A549 (cell line): ENCODE measurements around the gene MMP2.

ENCODE experiments used
- CHD2 ChIP-seq: fragments of 150-350 bp; IDR thresholded peaks from 2 replicates; pipeline ENCODE4 v1.6.1; 2014; ENCODE audit warnings: low read length; ENCODE audit not compliant: partially characterized antibody
- EP300 ChIP-seq, 2 experiments: fragments of >200 bp; sonication (Bioruptor Twin); formaldehyde crosslinking; IDR thresholded peaks; 2 replicates in 1 of 2; 3 replicates in 1 of 2; pipeline ENCODE4 v1.6.1; 2016 to 2017
- HDAC2 ChIP-seq: fragments of 200-600 bp; sonication (generic); IDR thresholded peaks from 2 replicates; pipeline ENCODE4 v1.6.1; 2016
- HOXB5 ChIP-seq: fragments of 250-450 bp; sonication (Bioruptor Pico); IDR thresholded peaks from 2 replicates; pipeline ENCODE4 v1.5.0; 2020; ENCODE audit warnings: mild to moderate bottlenecking, moderate library complexity
- KDM1A ChIP-seq: fragments of 200-600 bp; sonication (generic); IDR thresholded peaks from 2 replicates; pipeline ENCODE4 v1.6.1; 2016; ENCODE audit warnings: low read depth, mild to moderate bottlenecking
- KDM5A ChIP-seq: fragments of 200-600 bp; sonication (generic); IDR thresholded peaks from 2 replicates; pipeline ENCODE4 v1.6.1; 2016; ENCODE audit warnings: antibody characterized with exemption, mild to moderate bottlenecking
- PHF8 ChIP-seq: fragments of 200-600 bp; sonication (generic); IDR thresholded peaks from 2 replicates; pipeline ENCODE4 v1.6.1; 2016; ENCODE audit warnings: low read depth, mild to moderate bottlenecking, antibody characterized with exemption, moderate library complexity, borderline replicate concordance
- POLR2A ChIP-seq: IDR thresholded peaks from 2 replicates; pipeline ENCODE4 v1.6.1; 2012; ENCODE audit warnings: mild to moderate bottlenecking, low read length
- RAD21 ChIP-seq, 2 experiments: fragments of >200 bp in 1 of 2; sonication (Bioruptor Twin) in 1 of 2; formaldehyde crosslinking in 1 of 2; IDR thresholded peaks in 1 of 2; conservative IDR thresholded peaks in 1 of 2; 2 replicates in 1 of 2; 3 replicates in 1 of 2; pipeline ENCODE4 v1.6.1; 2012 to 2018; ENCODE audit warnings: inconsistent platforms in 1 of 2
- TP53 ChIP-seq: fragments of 250-450 bp; sonication (Bioruptor Pico); IDR thresholded peaks from 2 replicates; pipeline ENCODE4 v1.5.0; 2021; ENCODE audit warnings: mild to moderate bottlenecking, moderate library complexity
- TF ChIP-seq, protein P1 (sequence below): fragments of >200 bp; sonication (Bioruptor Twin); formaldehyde crosslinking; IDR thresholded peaks from 3 replicates; pipeline ENCODE4 v1.5.1; 2016
- TF ChIP-seq, protein P2 (sequence below): fragments of 200-600 bp; sonication (generic); IDR thresholded peaks from 2 replicates; pipeline ENCODE4 v1.6.1; 2016; ENCODE audit warnings: antibody characterized with exemption, mild to moderate bottlenecking, moderate library complexity
- TF ChIP-seq, protein P3 (sequence below): IDR thresholded peaks from 2 replicates; pipeline ENCODE4 v1.6.1; 2012

DNA sequence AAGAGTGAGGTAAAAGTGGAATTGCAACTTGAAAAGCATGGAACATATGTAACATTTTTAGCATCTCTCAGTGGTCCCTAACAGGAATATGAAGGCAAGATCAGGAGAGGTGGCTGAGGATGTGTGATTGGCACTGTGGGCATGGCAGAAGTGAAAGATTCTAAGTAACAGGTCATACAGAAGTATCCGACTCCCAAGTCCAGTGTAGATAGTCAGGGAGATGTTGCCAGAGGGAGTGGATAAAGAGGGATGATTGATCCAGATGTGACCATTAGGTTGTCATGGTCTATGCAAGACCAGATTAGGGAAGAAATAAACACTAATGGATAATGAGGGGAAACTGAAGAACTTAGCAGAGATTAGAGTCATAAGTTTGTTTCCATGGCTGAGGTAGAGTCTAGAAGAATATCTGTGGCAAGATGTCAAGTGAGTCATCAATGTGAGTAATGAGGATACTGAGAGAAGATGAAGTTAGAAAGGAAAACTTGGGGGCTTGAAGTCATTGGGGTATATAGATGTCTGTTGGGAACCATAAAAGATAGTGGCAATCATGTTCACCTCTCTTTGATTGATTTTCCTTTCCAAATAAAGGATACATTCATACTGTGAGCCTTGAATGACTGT lies 63.6 kb downstream of the MMP2 start:
- TF ChIP-seq, protein P1, sequence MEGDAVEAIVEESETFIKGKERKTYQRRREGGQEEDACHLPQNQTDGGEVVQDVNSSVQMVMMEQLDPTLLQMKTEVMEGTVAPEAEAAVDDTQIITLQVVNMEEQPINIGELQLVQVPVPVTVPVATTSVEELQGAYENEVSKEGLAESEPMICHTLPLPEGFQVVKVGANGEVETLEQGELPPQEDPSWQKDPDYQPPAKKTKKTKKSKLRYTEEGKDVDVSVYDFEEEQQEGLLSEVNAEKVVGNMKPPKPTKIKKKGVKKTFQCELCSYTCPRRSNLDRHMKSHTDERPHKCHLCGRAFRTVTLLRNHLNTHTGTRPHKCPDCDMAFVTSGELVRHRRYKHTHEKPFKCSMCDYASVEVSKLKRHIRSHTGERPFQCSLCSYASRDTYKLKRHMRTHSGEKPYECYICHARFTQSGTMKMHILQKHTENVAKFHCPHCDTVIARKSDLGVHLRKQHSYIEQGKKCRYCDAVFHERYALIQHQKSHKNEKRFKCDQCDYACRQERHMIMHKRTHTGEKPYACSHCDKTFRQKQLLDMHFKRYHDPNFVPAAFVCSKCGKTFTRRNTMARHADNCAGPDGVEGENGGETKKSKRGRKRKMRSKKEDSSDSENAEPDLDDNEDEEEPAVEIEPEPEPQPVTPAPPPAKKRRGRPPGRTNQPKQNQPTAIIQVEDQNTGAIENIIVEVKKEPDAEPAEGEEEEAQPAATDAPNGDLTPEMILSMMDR: no peak
- TF ChIP-seq, protein P2, sequence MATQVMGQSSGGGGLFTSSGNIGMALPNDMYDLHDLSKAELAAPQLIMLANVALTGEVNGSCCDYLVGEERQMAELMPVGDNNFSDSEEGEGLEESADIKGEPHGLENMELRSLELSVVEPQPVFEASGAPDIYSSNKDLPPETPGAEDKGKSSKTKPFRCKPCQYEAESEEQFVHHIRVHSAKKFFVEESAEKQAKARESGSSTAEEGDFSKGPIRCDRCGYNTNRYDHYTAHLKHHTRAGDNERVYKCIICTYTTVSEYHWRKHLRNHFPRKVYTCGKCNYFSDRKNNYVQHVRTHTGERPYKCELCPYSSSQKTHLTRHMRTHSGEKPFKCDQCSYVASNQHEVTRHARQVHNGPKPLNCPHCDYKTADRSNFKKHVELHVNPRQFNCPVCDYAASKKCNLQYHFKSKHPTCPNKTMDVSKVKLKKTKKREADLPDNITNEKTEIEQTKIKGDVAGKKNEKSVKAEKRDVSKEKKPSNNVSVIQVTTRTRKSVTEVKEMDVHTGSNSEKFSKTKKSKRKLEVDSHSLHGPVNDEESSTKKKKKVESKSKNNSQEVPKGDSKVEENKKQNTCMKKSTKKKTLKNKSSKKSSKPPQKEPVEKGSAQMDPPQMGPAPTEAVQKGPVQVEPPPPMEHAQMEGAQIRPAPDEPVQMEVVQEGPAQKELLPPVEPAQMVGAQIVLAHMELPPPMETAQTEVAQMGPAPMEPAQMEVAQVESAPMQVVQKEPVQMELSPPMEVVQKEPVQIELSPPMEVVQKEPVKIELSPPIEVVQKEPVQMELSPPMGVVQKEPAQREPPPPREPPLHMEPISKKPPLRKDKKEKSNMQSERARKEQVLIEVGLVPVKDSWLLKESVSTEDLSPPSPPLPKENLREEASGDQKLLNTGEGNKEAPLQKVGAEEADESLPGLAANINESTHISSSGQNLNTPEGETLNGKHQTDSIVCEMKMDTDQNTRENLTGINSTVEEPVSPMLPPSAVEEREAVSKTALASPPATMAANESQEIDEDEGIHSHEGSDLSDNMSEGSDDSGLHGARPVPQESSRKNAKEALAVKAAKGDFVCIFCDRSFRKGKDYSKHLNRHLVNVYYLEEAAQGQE: no peak
- TF ChIP-seq EP300 (IDR thresholded peaks at IDR 0.05): no peak
- no peak for TF ChIP-seq CHD2
- TF ChIP-seq TP53 (CRISPR knock-in tag): no peak
- TF ChIP-seq POLR2A: no peak
- TF ChIP-seq, protein P3, sequence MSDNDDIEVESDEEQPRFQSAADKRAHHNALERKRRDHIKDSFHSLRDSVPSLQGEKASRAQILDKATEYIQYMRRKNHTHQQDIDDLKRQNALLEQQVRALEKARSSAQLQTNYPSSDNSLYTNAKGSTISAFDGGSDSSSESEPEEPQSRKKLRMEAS: no peak
- TF ChIP-seq RAD21 (conservative IDR thresholded peaks at IDR 0.05 in 1 of 2, IDR thresholded peaks at IDR 0.05 in 1 of 2): no peak
- no peak for TF ChIP-seq KDM1A
- no peak for TF ChIP-seq PHF8
- no peak for TF ChIP-seq HDAC2
- TF ChIP-seq HOXB5 (CRISPR knock-in tag): no peak
- no peak for TF ChIP-seq KDM5A
